Activated T-helper 9 cell treated with anti-CD3 and anti-CD28 coated beads, Interleukin-2, amount 50 U/mL, for 16 hours (primary cell): ENCODE results near the gene TXNDC17.
"Not testable (repeated sequence)": the region's sequence is repeated elsewhere in the genome, so short reads cannot be mapped to it uniquely, and the experiment has no call there.

Experiments
- DNase-seq: peaks from one replicate; pipeline ENCODE4 v3.0.0-alpha.2; 2020; ENCODE audit warnings: low read depth

TXNDC17 gene

DNA sequence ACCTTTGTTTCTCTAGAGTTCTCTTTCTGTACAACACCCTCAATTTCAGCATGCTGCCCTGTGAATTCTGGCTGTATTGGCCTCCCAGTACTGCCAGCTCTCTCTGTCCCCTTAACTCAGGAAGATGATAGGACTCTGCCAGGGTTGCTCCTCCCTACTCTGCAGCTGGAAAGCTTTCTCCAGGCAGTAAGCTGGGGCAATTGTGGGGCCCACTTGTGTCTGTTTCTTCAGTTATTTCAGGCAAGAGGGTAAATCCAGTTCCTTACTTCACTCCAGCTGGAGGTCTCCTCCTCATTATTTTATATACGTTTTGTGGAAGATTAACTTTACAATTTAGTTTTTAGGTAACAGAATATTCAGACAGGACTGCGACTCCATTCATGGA is 20.6 kb downstream of the TXNDC17 start:
- DNase-seq: no peak

DNA sequence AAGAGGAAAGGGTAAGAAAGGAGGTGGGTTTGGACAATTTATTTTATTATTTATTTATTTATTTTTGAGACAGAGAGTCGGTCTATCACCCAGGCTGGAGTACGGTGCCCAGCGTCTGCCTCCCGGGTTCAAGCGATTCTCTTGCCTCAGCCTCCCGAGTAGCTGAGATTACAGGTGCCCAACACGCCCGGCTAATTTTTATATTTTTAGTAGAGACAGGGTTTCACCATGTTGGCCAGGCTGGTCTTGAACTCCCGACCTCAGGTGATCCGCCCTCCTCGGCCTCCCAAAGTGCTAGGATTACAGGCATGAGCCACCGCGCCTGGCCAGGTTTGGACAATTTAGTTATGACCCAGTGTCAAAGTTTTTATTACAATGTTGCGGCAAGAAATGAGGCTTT is 22.3 kb downstream of the TXNDC17 start:
- not testable (repeated sequence) for DNase-seq

DNA sequence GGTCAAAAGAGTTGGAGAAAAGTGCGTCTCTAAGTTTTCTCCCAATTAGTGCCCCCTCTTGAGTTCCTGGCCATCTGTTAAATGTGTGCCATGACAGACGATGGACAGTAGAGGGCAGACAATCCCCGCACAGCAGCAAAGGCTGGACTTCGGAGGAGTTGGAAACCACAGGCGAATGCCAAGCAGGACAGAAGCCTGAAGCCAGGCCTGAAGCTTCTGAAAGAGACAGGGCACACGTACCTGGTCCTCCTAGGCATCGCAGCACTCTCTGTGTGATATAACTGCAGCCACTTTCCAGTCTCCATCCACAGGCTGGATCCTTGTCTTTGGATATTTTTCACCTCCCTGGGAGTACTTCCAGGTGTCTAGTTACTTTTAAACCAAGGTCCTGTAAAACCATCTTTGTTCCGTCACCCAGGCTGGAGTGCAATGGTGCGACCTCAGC is 25.2 kb downstream of the TXNDC17 start:
- DNase-seq: no peak

DNA sequence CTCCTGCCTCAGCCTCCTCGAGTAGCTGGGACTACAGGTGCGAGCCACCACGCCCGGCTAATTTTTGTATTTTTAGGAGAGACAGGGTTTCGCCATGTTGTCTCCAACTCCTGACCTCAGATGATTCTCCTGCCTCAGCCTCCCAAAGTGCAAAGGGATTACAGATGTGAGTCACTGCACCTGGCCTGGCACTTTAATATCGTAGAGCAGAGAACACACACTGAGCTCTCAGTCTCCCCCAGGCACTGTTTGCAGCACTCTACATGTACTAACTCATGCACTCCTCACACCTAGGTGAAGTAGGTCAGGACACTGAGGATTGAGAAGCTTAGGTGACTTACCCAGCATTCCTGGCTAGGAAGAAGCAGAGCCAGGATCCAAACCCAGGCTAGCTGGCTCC is 25.7 kb downstream of the TXNDC17 start:
- no peak for DNase-seq

DNA sequence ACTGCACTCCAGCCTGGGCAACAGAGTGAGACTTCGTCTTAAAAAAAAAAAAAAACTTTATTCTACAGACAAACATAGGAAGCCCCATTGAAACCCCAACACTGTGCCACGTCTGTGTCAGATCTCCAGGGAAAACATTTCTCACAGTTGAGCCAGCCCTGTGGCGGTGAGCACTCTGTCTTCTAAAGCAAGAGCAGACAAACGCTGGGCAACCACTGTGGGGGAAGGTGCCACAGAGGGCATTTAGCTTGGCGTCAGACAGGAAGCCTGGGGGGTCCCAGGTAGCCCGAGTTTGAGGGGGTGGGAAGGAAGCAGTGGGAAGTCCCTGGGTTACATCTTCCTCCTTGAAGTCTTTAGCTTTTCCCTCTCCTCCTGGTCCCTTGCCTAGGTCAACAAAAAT is 26.7 kb downstream of the TXNDC17 start:
- DNase-seq: no peak

GRCh38 chr17:6668219-6668618 is 27.4 kb downstream of the TXNDC17 start:
- DNase-seq: no peak

- no peak for DNase-seq
Observed at GRCh38 chr17:6668727-6669425, 28.0 kb downstream of the TXNDC17 start.

DNA sequence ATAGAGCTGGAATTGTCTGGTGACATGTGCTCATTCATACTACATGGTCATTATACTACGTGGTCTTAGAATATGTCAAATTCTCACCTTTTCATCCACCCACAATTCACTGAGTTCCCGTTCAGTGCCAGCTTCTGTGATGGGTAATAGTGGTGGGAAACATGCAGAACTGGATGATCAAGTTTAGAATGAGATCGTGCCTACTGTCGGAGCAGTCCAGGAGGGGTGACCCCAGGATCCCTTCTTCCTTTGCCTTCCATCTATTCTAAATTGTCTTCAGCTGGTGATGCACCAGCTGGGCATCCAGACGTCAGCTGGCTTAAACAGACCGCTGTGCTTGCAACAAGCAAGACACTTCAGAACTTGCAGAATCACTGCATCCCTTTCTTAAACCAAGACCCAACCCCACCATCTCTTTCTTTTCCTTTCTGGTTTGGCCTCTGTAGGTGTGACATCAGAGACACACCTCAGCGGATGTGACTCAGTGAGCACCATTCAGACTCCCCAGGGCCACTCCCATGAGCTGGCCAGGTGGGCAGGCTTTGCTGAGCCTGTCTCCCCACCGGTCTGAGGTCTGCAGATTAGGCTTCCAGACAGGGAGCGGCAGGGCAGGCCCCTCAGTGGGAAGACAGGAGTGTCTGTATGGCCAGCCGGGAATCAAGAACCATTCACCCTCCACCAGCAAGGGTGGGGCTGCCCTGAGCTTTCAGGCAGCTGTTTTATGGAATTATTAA is 28.8 kb downstream of the TXNDC17 start:
- DNase-seq: no peak

- DNase-seq: no peak
Observed at GRCh38 chr17:6670571-6670970, 29.7 kb downstream of the TXNDC17 start.

DNA sequence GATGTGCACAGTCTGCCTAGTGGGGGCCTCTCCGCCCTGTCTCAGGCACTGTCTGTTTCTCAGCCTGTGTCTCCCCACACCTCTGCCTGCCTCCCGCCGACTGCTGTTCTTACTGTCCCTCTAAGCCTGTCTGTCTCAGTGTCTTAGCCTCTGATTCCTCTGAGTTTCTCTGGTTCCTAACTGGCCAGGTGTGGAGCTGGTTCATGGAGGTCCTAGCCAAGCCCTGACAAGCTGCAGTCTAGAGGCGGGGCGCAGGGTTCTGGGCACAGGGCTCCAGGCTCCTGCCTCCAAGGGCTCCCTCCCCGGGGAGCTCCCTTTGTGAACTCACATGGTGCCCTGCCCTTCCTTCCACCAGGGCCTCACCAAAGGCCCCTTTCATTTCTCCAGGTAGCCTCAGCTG is 30.1 kb downstream of the TXNDC17 start:
- DNase-seq: no peak

DNA sequence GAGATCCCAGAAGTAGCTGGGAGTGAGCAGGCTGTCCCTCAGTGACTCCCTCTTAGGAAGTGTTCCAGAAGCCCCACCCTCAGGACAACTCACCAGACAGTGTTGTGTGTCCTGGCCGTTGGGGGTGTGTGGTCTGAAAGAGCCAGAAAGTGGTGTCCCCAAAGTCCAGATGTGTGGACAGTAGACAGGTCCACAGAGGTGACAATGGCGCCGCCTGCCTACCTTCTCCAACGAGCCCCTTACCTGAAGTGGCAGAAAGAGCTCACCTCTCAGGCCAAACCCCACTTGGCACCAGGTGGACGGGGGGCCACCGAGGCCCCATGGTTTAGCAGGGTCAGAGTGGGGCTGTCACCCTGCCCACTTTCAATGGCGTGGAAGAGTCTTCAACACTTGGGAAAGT is 30.6 kb downstream of the TXNDC17 start:
- no peak for DNase-seq

- no peak for DNase-seq
Observed at GRCh38 chr17:6674586-6674985, 33.7 kb downstream of the TXNDC17 start.

DNA sequence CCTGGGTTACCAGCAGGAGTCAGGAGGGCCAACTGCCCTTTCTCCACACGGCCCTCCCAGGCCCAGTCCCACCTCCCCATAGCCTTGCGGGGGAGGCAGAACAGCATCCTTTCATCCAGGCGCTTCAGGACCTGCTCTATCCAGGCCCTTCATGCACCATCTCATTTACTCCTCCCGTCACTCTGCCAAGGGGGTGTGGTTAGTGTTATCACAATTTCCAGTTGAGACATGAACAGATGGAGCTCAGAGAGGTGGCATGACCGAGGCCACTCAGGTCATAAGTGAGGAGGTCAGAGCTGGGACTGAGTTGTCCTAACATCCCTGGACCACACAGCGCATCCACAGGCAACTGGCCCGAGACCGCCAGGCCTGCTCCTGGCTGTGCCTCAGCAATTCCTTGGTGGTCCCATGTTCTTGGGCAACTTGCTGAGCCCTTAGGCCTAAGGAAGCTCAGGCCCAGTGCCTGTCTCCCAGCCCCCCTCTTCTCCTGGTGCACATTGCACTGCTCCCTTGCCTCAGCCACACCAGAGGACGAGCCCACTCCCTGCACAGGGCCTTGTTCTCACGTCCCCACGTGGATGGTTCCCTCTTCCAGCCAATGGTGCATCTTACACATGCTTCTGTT is 34.5 kb downstream of the TXNDC17 start:
- DNase-seq: no peak

DNA sequence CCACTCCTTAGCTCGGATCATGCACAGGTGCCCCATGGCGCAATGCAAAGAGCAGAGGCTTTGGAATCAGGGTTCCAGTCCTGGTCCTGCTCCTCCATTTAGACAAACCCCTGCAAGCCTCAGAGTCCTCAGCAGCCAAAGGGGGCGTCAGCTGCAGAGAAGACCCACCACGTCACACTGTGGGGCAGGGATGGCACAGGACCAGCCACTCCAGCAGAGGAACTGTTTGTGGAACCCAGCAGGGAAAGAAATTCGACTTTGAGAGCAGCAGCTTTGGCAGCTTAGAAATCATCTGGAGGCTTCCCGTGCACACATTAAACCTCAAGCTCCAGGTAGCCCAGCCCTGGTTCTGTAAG is 35.9 kb downstream of the TXNDC17 start:
- DNase-seq: no peak

- DNase-seq: no peak
Observed at GRCh38 chr17:6677158-6677831, 36.4 kb downstream of the TXNDC17 start.

DNA sequence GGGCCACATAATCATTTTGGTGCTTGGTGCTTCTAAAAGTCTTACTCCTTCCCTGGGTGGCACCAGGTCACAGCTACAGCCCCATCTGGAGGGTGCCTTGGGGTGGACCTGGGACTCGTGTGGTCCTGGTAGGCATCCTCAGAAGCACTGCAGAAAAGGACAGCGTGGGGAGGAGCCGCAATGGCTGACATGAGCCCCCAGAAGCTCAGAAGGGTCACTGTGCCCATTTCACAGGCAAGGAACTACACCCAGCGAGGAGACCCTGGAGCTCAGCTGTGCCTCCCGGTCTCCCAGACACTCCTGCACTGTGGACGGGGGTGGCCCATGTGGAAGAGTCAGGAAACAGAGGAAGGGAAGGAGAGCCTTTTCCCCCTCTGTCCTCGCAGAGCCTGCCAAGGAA is 37.1 kb downstream of the TXNDC17 start:
- DNase-seq: no peak

- DNase-seq: no peak
Observed at GRCh38 chr17:6679241-6679640, 38.4 kb downstream of the TXNDC17 start.

- no peak for DNase-seq
Observed at GRCh38 chr17:6681176-6681575, 40.3 kb downstream of the TXNDC17 start.

DNA sequence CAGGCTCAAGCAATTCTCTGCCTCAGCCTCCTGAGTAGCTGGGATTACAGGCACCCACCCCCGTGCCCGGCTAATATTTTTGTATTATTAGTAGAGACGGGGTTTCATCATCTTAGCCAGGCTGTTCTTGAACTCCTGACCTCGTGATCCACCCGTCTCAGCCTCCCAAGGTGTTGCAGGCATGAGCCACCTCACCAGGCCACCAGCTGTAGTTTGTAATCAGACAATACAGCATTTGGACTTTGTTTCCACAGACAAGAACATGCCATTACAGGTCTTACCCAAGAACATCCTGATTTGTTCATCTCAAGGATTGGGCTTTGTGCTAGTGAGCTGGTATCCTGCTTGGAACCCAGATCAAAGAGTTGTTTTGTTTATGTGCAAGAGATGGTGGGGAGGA is 40.8 kb downstream of the TXNDC17 start:
- no peak for DNase-seq

GRCh38 chr17:6682339-6682738 is 41.5 kb downstream of the TXNDC17 start:
- DNase-seq: no peak

DNA sequence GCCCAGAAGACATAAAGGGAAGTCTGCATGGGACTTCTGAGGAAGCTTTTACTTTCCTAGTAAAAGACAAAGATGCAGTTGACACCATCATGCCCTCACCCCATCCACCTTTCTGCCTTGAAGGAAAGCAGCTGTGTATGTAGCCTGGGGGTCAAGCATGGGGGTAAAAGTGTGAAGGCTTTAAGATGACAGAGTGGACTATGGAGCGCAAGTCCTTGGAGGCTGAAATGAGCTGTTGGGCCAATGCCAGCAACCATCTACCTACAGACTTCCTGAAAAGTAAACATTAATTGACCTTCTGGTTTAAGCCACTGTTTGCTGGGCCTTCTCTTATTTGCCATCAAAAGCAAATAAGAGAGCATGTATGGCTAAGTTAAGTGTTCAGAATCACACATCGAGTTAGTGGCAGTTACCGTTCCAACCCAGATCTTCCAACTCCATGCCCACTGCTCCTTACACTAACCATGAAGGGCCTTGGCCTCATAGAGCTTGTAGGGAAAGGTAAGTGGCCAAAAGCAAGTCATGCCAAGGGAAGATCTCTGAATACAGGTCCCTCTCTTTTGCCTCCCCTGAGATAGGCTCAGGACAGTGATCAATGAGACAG is 42.3 kb downstream of the TXNDC17 start:
- DNase-seq: no peak

DNA sequence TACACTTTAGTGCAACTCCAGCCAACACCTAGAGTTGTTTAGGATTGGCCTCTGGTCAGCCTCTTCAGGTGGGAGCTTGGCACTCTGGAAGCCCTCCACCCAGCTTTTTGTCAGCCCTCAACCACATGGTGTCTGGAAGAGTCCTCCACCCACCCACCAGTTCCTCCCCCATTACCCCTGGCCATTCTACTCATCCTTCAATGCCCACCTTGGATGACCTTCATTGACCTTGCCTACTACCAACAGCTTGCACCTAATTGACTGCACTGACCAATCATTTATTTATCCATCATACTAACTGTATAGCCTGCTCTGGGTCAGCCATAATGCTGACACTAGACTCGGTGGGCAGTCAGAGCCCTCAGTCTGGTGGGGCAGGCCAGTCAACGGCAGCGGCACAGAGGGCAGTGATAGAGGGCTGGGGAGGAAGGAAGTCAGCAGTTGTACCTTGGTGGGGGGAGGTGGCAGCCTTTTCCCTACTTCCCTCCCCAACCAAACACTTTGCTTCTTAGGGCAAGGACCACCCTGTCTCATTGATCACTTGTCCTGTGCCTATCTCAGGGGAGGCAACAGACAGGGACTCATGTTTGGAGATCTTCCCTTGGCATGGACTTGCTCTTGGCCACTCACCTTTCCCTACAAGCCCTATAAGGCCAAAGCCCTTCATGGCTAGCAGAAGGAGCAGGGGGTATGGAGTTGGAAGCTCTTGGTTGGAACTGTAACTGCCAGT is 43.0 kb downstream of the TXNDC17 start:
- DNase-seq: no peak
